Mesothelial cell of epicardium (in vitro differentiated cells): Measurements from ENCODE around the gene CTDP1. TPM values are rescaled to one million over a fixed set of nuclear protein-coding genes. Genes with fewer than 3 reads are reported as not detected.

Source experiments
- DNase-seq, 2 experiments: peaks; one replicate each; pipeline ENCODE4 v3.0.0; 2021; ENCODE audit warnings: low spot score in 2 of 2; ENCODE audit not compliant: unreplicated experiment in 2 of 2
- H3K27ac Mint-ChIP-seq: 2 replicates; pipeline ENCODE4 v1.8.0; 2021; ENCODE audit warnings: mixed read lengths
- H3K27me3 Mint-ChIP-seq: 2 replicates; pipeline ENCODE4 v1.8.0; 2021; ENCODE audit warnings: low read depth, mixed read lengths
- H3K36me3 Mint-ChIP-seq: 2 replicates; pipeline ENCODE4 v1.8.0; 2021; ENCODE audit warnings: mixed read lengths
- H3K4me1 Mint-ChIP-seq: 2 replicates; pipeline ENCODE4 v1.8.0; 2021; ENCODE audit warnings: mixed read lengths
- H3K4me3 Mint-ChIP-seq: 2 replicates; pipeline ENCODE4 v1.8.0; 2021; ENCODE audit warnings: mild to moderate bottlenecking, moderate library complexity, mixed read lengths
- H3K9me3 Mint-ChIP-seq: 2 replicates; pipeline ENCODE4 v1.8.0; 2021; ENCODE audit warnings: mixed read lengths
- CTCF ChIP-seq: fragments of 200-600 bp; sonication (generic); IDR thresholded peaks from one replicate; pipeline ENCODE4 v1.5.0; 2021; ENCODE audit warnings: antibody characterized with exemption; ENCODE audit not compliant: unreplicated experiment
- total RNA-seq: library from RNA; stranded (reverse); gene quantifications from 3 replicates; pipeline ENCODE4 v1.2.1, GENCODE V29; 2021

Gene CTDP1
- total RNA-seq, 1 donor from 2014 or later = 24.1 TPM

GRCh38 chr18:79695856-79696850 is 16.6 kb downstream of the CTDP1 start:
- peaks cover 22% of the 10 kb centered on the region for H3K36me3 Mint-ChIP-seq
- H3K4me3 Mint-ChIP-seq = no peak overlapping the region
- peak in 1 of 2 experiments; percentile 8 for DNase-seq
- H3K27me3 Mint-ChIP-seq = no peaks in the 10 kb centered on the region
- no peak for TF ChIP-seq CTCF
- no peak overlapping the region for H3K27ac Mint-ChIP-seq
- no peaks in the 10 kb centered on the region for H3K9me3 Mint-ChIP-seq
- H3K4me1 Mint-ChIP-seq = no peaks in the 10 kb centered on the region

DNA sequence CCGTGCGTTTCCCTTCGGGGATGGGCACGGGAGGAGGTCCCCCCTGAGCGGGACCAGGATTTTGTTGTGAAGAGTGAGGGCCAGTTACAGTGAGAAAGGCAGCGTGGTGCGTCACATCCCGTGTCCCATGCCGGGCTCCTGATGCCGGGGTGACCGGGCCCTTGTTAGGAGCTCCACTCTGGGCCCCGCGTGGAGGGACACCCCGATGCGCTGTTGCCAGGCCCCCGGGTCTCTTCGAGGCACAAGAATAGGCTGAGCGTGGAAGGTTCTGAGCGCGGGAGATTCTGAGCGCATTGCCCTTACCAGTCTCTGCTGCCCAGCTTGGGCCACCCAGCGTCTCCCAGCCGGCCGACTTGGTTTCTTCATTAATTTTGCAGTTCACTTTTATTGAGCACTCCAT is 17.6 kb downstream of the CTDP1 start:
- TF ChIP-seq CTCF = no peak
- Mint-ChIP-seq H3K9me3 (no peaks in the 10 kb centered on the region), H3K4me1 (no peaks in the 10 kb centered on the region), H3K27ac (no peak overlapping the region), H3K27me3 (no peaks in the 10 kb centered on the region), H3K36me3 (peaks cover 27% of the 10 kb centered on the region), H3K4me3 (no peak overlapping the region)
- DNase-seq = no peak

GRCh38 chr18:79697976-79698375 is 18.4 kb downstream of the CTDP1 start:
- no peak for TF ChIP-seq CTCF
- Mint-ChIP-seq H3K4me1 (no peaks in the 10 kb centered on the region), H3K4me3 (no peak overlapping the region), H3K27me3 (no peaks in the 10 kb centered on the region), H3K36me3 (peaks cover 27% of the 10 kb centered on the region), H3K9me3 (no peaks in the 10 kb centered on the region), H3K27ac (no peak overlapping the region)
- DNase-seq = no peak

DNA sequence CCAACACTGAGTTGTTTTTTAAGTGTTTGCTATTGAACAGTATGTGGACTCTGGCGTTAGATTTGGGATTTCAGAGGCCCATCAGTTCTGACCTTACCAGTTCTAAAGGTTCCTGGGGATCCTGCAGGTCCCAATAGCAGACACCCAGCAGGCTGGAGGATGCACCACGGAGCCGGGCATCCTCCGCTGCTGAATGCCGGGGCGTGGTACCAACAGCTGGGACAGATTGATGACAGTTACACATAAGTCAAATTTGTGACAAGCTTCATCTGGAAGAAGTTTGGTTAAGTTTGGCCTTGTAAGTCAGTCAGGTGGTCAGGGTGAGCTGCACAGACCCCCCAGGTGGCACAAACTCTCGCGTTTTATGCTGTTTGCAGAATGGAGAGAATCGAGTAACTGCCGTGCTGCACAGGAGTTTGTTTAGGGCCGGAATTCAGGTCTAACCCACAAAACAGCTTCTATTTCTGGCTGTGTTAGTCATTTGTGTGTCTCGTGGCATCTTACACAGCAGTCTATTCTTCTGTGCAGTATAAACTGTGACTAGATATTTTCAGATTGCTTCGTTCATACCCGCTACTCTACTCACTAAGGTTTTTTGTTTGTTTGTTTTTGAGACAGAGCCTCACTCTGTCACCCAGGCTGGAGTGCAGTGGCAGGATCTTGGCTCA is 19.2 kb downstream of the CTDP1 start:
- no peak overlapping the region for H3K4me3 Mint-ChIP-seq
- no peak for DNase-seq
- peaks cover 31% of the 10 kb centered on the region for H3K36me3 Mint-ChIP-seq
- no peaks in the 10 kb centered on the region for H3K9me3 Mint-ChIP-seq
- TF ChIP-seq CTCF = no peak
- H3K27me3 Mint-ChIP-seq = no peaks in the 10 kb centered on the region
- H3K27ac Mint-ChIP-seq = no peak overlapping the region
- H3K4me1 Mint-ChIP-seq = no peaks in the 10 kb centered on the region

DNA sequence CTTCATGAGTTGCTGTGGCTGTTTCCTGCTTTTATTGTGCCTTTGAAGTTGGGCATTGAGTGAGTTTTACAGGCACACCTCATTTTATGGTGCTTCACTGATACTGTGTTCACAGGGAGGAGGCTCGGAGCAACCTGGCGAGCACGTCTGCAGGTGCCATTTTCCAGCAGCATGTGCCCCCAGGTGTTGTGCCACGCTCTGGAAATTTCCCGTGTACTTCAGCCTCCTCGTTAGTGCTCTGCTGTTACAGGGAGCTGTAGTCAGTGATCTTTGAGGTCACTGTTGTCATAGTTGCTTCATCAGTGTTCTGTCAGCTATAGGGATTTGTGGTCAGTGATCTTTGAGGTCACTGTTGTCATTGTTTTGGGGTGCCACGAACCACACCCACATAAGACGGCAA is 20.1 kb downstream of the CTDP1 start:
- Mint-ChIP-seq H3K36me3 (peaks cover 33% of the 10 kb centered on the region), H3K4me1 (no peaks in the 10 kb centered on the region), H3K27me3 (no peaks in the 10 kb centered on the region), H3K9me3 (no peaks in the 10 kb centered on the region), H3K4me3 (no peak overlapping the region), H3K27ac (no peak overlapping the region)
- no peak for DNase-seq
- no peak for TF ChIP-seq CTCF
